ENCODE results near the gene PLAAT2.
A peak's percentile ranks its signal among the peaks of the same experiment; 100 is the strongest.

The PLAAT2 gene

GRCh38 chr11:63512816-63513215 lies 50.4 kb downstream of the PLAAT2 start:
- DNase-seq, result no peak

GRCh38 chr11:63511048-63511748 lies 52.0 kb downstream of the PLAAT2 start:
- DNase-seq, result no peak

- no peak for DNase-seq
Measured at GRCh38 chr11:63510360-63511047, 52.7 kb downstream of the PLAAT2 start.

GRCh38 chr11:63508745-63509144 lies 54.4 kb downstream of the PLAAT2 start:
- no peak for DNase-seq

- peak; percentile 27 for DNase-seq
Measured at GRCh38 chr11:63508009-63508408, 55.2 kb downstream of the PLAAT2 start.

- DNase-seq, result no peak
Measured at GRCh38 chr11:63507511-63507910, 55.7 kb downstream of the PLAAT2 start.

GRCh38 chr11:63506876-63507275 lies 56.3 kb downstream of the PLAAT2 start:
- DNase-seq, result no peak

GRCh38 chr11:63505857-63506528 lies 57.2 kb downstream of the PLAAT2 start, which contains the start of gene LGALS12:
Gene LGALS12, plus strand, starts transcription at chr11:63506084. Its CDS starts 375 bp downstream, at chr11:63506459.
- DNase-seq, result no peak

GRCh38 chr11:63504933-63505586 lies 58.1 kb downstream of the PLAAT2 start:
- DNase-seq, result no peak

GRCh38 chr11:63504054-63504453 lies 59.1 kb downstream of the PLAAT2 start:
- DNase-seq, result no peak

- DNase-seq, result no peak
Measured at GRCh38 chr11:63503492-63503891, 59.7 kb downstream of the PLAAT2 start.
